Hepatocyte (in vitro differentiated cells): Measurements from ENCODE around the gene USP3. TPM values are rescaled to one million over a fixed set of nuclear protein-coding genes. Genes with fewer than 3 reads are reported as not detected.
"Not testable (repeated sequence)": the region's sequence is repeated elsewhere in the genome, so short reads cannot be mapped to it uniquely, and the experiment has no call there.

Experiments used
- DNase-seq: peaks from one replicate; pipeline ENCODE4 v3.0.0-alpha.2; 2016; ENCODE audit warnings: low spot score
- H2AFZ ChIP-seq: fragments of 200-600 bp; sonication (generic); 2 replicates; pipeline ENCODE4 v1.6.0; 2016; ENCODE audit warnings: antibody characterized with exemption, mild to moderate bottlenecking
- H3K27ac ChIP-seq: fragments of 200-600 bp; sonication (generic); 2 replicates; pipeline ENCODE4 v1.5.1; 2016; ENCODE audit warnings: mild to moderate bottlenecking
- H3K27me3 ChIP-seq: fragments of 200-600 bp; sonication (generic); 2 replicates; pipeline ENCODE4 v1.6.1; 2016
- H3K36me3 ChIP-seq: fragments of 200-600 bp; sonication (generic); replicated peaks from 2 replicates; pipeline ENCODE4 v1.5.1; 2016; ENCODE audit warnings: low read depth; ENCODE audit not compliant: insufficient read depth
- H3K4me1 ChIP-seq: fragments of 200-600 bp; sonication (generic); 2 replicates; pipeline ENCODE4 v1.5.1; 2016; ENCODE audit warnings: mild to moderate bottlenecking, moderate library complexity; ENCODE audit not compliant: insufficient read depth
- H3K4me2 ChIP-seq: fragments of 200-600 bp; sonication (generic); 2 replicates; pipeline ENCODE4 v1.6.0; 2016
- H3K4me3 ChIP-seq: fragments of 200-600 bp; sonication (generic); 2 replicates; pipeline ENCODE4 v1.5.1; 2016; ENCODE audit warnings: mild to moderate bottlenecking
- H3K79me2 ChIP-seq: fragments of 200-600 bp; sonication (generic); 2 replicates; pipeline ENCODE4 v1.6.0; 2017; ENCODE audit warnings: mild to moderate bottlenecking
- H3K9me2 ChIP-seq: fragments of 200-600 bp; sonication (generic); replicated peaks from 2 replicates; pipeline ENCODE4 v1.6.0; 2017; ENCODE audit warnings: mild to moderate bottlenecking; ENCODE audit not compliant: insufficient read depth
- H3K9me3 ChIP-seq: fragments of 200-600 bp; sonication (generic); 2 replicates; pipeline ENCODE4 v1.5.1; 2016; ENCODE audit warnings: low read depth, mild to moderate bottlenecking
- H4K20me1 ChIP-seq: fragments of 200-600 bp; sonication (generic); 2 replicates; pipeline ENCODE4 v1.6.0; 2016; ENCODE audit warnings: mild to moderate bottlenecking; ENCODE audit not compliant: insufficient read depth, poor library complexity, severe bottlenecking
- EZH2 ChIP-seq: fragments of 200-600 bp; sonication (generic); IDR thresholded peaks from 2 replicates; pipeline ENCODE4 v1.6.1; 2016; ENCODE audit warnings: antibody characterized with exemption, mild to moderate bottlenecking, borderline replicate concordance
- EZH2phosphoT487 ChIP-seq: fragments of 200-600 bp; sonication (generic); IDR thresholded peaks from one replicate; pipeline ENCODE4 v1.6.1; 2018; ENCODE audit warnings: antibody characterized with exemption, mild to moderate bottlenecking, low read depth, moderate library complexity; ENCODE audit not compliant: unreplicated experiment, severe bottlenecking
- WGBS: methylation state at CpG from one replicate; pipeline ENCODE4 v1.1.6; 2016; ENCODE audit warnings: low lambda C conversion rate; ENCODE audit errors: missing lambda C conversion rate; 5-methylcytosine and 5-hydroxymethylcytosine counted together
- polyA plus RNA-seq: library from polyadenylated mRNA; unstranded; fragments of >200 nt; fragmentation: Nextera tagmentation; extraction: Ambion mirVana; gene quantifications from 2 replicates; pipeline ENCODE4 v1.2.1, GENCODE V29; 2016
- total RNA-seq: library from RNA; depleted of rRNA; stranded (reverse); fragments of >200 nt; gene quantifications from 2 replicates; pipeline ENCODE4 v1.2.3, GENCODE V29; 2014
- TF ChIP-seq, protein P1 (sequence below): fragments of 200-600 bp; sonication (generic); IDR thresholded peaks from 2 replicates; pipeline ENCODE4 v1.5.1; 2016; ENCODE audit warnings: antibody characterized with exemption, mild to moderate bottlenecking; ENCODE audit not compliant: poor library complexity

The USP3 gene
- total and polyA plus RNA-seq, 2 experiments from 2014 or later, result 30.5 to 61.2 TPM

DNA sequence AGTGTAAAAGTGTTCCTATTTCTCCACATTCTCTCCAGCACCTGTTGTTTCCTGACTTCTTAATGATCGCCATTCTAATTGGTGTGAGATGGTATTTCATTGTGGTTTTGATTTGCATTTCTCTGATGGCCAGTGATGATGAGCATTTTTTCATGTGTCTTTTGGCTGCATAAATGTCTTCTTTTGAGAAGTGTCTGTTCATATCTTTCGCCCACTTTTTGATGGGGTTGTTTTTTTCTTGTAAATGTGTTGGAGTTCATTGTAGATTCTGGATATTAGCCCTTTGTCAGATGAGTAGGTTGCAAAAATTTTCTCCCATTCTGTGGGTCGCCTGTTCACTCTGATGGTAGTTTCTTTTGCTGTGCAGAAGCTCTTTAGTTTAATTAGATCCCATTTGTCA, 113.2 kb downstream of the USP3 start:
- not testable (repeated sequence) for H3K27ac ChIP-seq, H3K9me3 ChIP-seq, H3K9me2 ChIP-seq, H4K20me1 ChIP-seq, H3K27me3 ChIP-seq, H3K4me2 ChIP-seq, H3K4me3 ChIP-seq, H3K4me1 ChIP-seq, H3K36me3 ChIP-seq, DNase-seq, H2AFZ ChIP-seq, H3K79me2 ChIP-seq
- 77% methylated on average over 3 of the region's 3 CpGs for WGBS

DNA sequence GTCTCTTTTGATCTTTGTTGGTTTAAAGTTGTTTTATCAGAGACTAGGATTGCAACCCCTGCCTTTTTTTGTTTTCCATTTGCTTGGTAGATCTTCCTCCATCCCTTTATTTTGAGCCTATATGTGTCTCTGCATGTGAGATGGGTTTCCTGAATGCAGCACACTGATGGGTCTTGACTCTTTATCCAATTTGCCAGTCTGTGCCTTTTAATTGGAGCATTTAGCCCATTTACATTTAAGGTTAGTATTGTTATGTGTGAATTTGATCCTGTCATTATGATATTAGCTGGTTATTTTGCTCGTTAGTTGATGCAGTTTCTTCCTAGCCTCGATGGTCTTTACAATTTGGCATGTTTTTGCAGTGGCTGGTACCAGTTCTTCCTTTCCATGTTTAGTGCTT, 116.4 kb downstream of the USP3 start:
- DNase-seq, result not testable (repeated sequence)

DNA sequence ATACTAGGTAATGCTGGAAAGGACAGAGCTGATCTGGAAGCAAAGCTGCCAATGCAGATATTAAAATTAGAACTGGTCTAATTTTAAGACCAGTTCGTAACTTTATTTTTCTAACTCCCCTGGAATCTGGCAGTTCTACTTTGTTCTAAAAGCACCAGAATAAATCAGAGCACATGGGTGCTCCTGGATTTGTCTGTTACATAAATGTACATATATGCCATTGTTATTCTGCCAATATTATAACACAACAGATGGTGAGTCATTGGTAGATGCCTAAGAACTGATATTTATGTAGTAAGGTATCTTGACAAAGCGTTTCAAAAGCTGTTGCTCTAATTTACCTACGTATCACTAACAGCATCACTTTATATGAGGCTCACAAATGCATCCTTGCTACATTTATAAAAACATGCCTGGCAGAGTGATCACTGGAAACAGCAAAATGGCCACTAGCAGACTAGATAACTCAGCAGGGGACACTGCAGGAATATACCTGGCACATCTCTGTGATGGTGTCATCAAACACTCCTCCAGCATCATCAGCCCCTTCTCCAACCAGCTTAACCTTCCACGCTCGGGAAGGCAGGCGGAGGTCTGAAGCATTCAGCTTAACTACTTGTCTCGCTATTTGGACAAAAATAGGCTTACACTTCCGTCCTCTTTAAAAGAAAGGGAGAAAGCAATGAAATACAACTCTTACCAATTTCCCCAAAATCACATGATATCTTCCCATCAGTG, 119.0 kb downstream of the USP3 start:
- no peak for DNase-seq
- TF ChIP-seq, protein P1, sequence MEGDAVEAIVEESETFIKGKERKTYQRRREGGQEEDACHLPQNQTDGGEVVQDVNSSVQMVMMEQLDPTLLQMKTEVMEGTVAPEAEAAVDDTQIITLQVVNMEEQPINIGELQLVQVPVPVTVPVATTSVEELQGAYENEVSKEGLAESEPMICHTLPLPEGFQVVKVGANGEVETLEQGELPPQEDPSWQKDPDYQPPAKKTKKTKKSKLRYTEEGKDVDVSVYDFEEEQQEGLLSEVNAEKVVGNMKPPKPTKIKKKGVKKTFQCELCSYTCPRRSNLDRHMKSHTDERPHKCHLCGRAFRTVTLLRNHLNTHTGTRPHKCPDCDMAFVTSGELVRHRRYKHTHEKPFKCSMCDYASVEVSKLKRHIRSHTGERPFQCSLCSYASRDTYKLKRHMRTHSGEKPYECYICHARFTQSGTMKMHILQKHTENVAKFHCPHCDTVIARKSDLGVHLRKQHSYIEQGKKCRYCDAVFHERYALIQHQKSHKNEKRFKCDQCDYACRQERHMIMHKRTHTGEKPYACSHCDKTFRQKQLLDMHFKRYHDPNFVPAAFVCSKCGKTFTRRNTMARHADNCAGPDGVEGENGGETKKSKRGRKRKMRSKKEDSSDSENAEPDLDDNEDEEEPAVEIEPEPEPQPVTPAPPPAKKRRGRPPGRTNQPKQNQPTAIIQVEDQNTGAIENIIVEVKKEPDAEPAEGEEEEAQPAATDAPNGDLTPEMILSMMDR, result no peak
- TF ChIP-seq EZH2phosphoT487 (no peak), EZH2 (no peak)
- H3K27ac ChIP-seq, result no peak overlapping the region
- WGBS, result 97% methylated on average over 8 of the region's 8 CpGs
- no peak overlapping the region for H2AFZ ChIP-seq
- H3K4me1 ChIP-seq, result no peaks in the 10 kb centered on the region
- H3K36me3 ChIP-seq, result no peaks in the 10 kb centered on the region
- H3K27me3 ChIP-seq, result no peaks in the 10 kb centered on the region
- no peak overlapping the region for H3K4me3 ChIP-seq
- H3K79me2 ChIP-seq, result no peaks in the 10 kb centered on the region
- no peaks in the 10 kb centered on the region for H3K9me2 ChIP-seq
- no peak overlapping the region for H3K4me2 ChIP-seq
- no peaks in the 10 kb centered on the region for H4K20me1 ChIP-seq
- H3K9me3 ChIP-seq, result no peaks in the 10 kb centered on the region

More for the DNA sequence above, 116.4 kb downstream of the USP3 start:
- H2AFZ ChIP-seq, H4K20me1 ChIP-seq, H3K9me2 ChIP-seq, H3K9me3 ChIP-seq, H3K4me2 ChIP-seq, H3K79me2 ChIP-seq, H3K4me3 ChIP-seq, H3K4me1 ChIP-seq, H3K27ac ChIP-seq, H3K27me3 ChIP-seq, H3K36me3 ChIP-seq: not testable (repeated sequence)
- 60% methylated on average over 1 of the region's 2 CpGs for WGBS

DNA sequence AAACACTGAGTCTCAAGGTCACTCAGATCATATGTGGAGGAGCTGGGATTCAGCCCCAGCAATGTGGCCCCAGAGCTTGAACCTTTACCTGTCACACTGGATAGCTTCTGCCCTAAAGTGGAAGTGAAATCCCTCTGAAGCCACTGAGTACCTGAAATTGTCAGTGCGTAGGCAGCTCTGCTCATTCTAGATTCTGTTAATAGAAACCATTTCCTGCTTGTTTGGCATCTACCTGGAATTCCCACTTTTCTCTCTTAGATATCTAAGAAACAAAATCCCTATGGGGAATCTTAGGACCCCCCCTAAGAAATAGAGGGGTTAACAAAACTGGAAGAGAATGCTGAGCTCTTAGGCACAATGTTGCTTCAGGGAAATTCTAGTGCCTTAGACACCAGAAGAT, 122.6 kb downstream of the USP3 start:
- Histone ChIP-seq H3K27me3 (no peaks in the 10 kb centered on the region), H3K27ac (no peak overlapping the region), H3K36me3 (no peaks in the 10 kb centered on the region), H3K9me2 (no peaks in the 10 kb centered on the region), H4K20me1 (no peaks in the 10 kb centered on the region), H3K4me3 (no peak overlapping the region), H2AFZ (no peak overlapping the region), H3K4me1 (no peaks in the 10 kb centered on the region), H3K4me2 (no peak overlapping the region), H3K79me2 (no peaks in the 10 kb centered on the region), H3K9me3 (no peaks in the 10 kb centered on the region)
- no peak for DNase-seq
- 96% methylated on average over 1 of the region's 1 CpG for WGBS
- TF ChIP-seq EZH2phosphoT487 (no peak), EZH2 (no peak)
- TF ChIP-seq, protein P1, result no peak
